TTC549 (cell line): ENCODE measurements around the gene CYP24A1.

Source experiments
- FAIRE-seq: peaks from 2 replicates; lab custom pipeline; 2012; peaks lifted over from hg19 to GRCh38; lab: Jason Lieb, UNC

CYP24A1 gene

DNA sequence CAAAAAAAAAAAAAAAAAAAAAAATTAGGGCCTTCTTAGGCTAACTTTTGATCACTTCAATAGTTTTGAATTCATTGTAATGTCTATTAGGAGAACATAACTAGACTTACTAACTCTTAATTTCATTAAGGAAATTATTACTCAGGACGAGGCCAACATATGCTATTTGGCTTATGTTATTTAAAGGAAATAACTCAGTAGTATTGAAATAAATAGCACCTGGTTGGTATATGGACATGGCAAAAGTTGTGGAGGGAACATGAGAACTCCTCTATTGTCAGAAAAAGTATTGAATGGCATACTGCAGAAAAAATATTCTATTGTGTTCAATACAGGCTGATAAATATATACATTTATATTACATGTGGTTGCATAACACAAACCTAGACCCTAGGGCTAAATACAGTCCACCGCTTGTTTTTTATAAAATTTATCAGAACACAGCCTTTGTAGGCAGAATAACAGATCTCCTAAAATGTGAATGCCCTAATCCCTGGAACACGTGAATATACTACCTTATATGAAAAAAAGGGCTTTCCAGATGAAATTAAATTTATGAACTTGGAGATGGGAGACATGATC, 18.0 kb downstream of the CYP24A1 start:
- no peak for FAIRE-seq

DNA sequence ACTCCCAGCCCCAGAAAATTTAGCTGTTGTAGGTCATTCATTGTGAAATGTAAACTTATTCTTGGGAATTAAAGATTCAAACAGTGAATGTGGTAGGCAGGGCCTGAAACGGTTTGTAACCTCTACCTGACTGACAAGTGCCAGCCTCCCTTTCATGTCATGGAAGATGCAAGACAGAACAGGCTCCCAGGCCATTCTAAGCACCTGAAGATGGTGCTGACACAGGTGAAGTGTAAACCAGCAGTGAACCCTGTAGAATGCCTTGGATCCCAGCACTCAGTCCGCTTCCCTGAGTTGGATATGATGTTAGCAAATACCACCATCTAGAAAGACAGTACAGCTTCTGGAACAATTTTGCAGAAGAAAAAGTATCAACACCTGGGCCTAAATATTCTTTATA, 19.3 kb downstream of the CYP24A1 start:
- no peak for FAIRE-seq

DNA sequence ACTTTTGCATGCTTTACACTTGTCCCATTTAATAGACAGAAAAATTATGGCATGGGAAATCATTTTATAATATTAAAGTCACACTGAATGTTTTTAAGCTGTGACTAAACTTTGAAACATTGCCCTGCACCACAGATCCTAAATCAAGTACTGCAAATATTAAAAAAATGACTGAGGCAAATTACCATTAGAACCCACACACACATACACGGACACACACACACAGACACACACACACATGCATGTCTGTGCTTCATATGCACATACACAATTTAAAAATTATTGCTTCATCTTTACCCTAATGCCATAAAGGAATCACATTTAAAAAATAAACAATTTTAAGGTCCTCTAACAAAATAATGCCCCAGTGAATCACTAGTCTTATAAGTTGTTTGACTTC, 19.9 kb downstream of the CYP24A1 start:
- FAIRE-seq = no peak

DNA sequence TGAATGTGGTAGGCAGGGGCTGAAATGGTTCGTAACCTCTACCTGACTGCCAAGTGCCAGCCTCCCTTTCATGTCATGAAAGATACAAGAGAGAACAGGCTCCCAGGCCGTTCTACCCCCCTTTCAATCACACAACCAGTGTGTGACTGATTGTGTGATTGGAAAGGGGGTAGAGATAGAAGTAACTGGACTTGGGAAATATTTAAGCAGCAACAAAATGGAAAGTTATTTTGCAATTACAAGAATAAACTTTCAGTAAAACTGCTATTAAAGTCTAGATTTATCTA, 20.8 kb downstream of the CYP24A1 start:
- no peak for FAIRE-seq

DNA sequence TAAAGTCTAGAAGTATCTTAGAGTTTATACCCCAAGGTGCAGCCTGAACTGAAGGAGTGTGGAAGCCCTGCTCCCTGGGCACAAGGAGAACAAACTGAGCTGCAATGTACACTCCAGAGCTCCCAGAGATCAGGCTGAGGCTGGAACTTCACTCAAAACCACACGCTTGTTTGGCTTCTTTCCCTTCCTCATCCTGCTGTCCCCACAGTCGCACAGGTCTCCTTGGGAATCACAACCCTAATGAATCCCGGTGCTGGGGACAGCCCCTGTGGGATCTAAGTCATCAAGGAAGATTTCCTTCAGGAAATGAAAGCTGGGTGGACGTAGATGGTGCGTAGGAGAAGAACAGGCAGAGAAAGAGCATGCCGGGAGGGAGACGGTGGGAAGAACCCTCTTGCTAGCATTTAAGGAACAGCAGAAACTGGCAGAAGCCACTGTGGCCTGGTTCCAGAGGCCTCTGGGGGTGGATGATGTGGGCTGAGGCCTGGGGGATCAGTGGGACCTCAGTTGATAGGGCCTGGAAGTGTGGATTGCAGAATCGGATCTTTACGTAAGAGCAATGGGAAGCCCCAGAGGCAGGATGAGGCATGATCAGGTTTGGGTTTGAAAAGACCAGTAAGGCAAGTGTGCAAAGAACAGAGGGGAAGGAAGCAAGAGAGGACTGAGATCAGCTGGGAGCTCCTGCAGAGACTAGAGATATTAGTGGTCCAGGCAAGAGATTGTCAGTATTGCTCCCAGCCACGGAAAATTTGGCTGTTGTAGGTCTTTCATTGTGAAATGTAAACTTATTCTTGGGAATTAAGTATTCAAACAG, 21.4 kb downstream of the CYP24A1 start:
- no peak for FAIRE-seq

DNA sequence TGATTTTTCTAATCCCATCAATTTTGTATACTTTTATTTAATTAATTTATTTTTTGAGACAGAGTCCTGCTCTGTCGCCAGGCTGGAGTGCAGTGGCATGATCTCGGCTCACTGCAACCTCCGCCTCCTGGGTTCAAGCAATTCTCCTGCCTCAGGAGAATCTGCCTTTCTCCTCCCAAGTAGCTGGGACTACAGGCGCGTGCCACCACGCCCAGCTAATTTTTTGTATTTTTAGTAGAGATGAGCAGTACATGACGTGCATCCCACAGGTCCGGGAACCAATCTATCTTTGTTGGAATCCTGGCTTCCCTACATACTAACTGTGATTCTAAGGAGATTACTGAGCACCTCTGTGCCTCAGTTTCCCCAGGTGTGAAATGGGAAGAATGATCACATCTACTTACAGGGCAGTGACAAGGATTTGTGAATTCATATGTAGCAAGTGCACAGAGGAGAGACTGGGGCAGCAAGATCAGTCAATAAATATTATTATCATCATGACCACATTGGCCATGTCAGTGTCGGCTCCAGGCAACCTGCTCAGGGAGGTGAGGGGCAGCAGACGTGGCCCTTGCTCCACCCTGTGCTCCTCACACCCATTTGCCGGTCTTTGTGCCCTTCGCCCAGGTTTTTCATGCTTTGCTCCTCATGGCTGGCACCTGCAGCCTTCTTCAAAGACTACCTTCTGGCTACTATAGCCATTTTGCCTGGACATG, 22.1 kb downstream of the CYP24A1 start:
- no peak for FAIRE-seq

DNA sequence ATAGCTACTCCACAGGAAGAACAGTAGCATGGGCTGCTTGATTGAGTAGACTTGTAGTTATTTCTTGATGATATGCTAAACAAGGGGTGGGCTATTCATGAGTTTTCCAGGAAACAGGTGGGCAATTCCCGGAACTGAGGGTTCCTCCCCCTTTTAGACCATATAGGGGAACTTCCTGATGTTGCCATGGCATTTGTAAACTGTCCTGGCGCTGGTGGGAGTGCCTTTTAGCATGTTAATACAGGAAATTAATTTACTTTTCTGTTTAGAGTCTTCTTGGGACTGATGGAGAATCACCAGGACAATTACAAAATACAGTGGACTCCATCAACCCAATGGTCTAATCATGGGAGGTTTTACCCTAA, 22.7 kb downstream of the CYP24A1 start:
- FAIRE-seq = no peak

DNA sequence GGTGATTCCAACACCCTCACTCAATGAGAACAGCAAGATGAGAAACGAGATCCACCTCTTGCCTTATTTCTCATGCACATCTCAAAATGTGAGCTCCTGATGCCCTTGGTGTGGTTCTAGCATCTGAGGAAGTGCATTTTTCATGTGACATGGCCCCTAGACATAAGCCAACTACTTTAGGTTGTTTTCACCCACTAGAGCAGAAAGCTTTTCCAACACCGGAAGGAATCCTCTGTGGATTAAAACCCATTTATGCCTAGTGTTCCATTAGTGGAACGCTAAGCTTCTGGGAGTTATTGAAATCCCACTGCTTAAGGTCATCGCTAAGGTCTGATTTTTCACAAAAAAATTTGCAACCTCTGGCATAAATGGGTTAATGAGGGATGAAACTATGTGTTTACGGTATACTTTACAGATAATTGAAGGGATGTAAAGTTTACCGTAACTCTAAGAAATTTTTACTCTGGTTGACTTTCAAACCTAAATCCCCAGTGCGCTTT, 24.0 kb downstream of the CYP24A1 start:
- FAIRE-seq = no peak

DNA sequence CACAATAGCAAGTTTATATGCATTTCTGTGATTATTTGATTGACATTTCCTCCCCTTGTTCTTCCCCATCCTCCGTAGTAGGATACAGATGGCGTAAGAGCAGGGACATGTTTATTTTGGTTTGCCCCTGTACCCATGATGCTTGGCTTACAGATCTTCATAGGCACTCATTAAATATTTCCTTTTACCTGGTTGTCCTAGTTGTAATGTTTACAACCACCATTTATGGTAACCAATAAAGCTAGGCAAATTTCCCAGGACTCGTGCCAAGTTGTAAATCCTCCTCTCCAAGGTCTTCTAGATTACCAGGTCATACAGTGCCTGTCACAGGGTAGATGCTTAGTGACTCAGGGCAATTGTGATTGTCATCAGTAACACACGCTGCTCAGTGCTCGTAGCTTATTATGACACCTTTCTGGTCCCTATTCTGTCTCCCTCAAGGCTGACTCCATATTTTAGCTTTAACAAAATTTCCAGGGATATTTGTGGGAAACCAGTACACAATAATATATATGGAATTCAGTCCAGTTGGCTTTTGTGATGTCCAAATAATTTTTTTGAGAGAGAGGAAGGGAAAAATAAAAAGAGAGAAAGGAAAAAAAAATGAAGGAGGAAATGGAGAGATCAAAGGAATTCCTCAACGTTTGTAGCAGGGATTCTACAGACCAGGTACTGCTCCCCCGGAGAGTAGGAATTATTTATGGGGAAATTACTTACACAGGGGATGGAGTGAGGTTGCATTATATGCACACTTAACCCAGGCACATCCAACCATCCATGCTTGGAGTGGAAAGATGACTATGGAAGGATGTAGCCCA, 24.6 kb downstream of the CYP24A1 start:
- no peak for FAIRE-seq

DNA sequence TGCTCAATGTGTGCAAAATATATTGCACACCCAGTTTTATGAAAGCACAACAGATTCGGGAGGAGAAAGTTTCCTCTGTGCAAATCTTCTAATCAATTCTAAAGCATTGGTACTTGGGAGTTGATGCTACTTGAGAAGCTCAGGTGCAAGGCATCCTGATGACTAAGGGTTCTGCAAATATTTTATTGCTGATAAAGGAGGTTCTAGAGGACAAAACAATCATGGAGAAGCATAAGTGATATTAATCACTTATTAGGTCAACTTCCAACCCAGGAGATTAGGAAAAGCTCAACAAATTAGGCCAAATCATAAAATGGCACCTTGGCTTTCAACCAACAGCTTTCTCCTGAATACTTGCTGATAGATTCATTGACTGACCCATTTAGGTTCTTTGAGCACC, 27.1 kb downstream of the CYP24A1 start:
- FAIRE-seq = no peak

DNA sequence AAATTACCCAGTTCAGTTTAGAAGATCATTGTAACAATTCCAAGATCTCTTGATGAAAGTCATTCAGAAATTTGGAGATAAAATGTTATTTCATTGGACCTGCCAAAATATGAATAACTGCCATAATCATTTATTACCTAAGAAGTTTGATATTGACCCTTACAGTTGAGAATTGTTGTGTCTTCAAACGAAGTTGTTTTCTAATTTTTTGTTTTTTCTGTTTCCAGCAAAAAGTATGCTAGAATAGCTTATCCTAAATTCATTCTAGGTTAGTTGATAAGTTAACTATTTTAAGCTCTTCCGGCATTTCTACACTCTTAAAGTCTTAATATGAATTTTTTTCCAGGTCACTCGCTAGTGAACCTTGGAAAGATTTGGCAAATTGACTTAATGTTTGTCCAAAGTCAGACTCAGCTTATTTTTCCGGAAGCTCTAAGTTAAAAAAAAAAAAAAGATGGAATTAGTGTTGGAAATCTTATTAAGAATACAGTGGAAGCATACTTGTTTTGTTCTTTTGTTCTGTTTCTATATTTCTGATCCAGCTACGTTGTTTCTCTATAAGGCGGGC, 28.9 kb downstream of the CYP24A1 start:
- no peak for FAIRE-seq

DNA sequence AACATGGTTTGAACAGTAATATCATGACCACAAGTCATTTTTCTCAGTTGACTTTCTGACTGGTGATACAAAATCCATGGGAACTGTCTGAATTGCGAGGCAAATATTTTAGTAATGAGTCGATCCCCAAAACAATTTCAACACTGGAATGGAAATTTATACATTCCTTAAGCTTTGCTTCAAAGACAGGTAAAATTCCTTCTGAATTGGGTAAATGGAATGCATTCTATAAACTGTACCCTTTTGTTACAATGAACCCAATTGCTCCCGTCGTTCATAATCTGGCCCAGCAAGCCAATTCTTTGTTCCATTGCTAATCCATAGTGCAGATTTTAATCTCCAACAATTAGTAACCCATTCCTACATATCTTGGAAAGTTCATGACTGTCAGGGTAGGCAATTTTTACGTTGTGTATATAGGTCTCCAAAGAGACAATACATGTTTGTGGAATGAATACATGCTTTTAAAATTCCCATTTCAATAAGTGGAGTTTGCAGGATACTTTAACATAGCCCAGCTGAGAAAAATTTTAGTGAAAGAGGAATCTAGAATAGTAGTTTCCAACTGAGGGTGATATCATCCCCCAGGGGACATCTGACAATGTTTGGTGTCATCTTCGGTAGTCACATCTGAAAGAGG, 32.7 kb downstream of the CYP24A1 start:
- FAIRE-seq = no peak

DNA sequence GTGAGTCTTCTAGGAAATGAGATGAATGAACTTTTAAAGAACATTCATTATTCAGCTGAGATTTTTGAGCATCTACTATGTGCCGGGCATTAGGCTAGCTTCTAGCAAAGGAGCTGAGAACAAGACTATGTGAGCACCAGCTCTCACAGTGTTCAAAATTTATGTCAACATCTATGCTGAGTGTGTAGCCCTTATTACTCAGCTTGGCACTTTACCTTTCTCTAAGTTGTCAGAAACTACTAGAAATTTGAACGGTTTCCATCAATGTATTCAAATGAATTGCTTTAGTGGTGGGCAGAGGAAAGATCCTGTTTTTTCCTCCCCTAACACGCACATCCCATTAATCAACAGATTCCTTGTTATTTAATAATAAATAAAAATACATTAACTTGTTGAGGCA, 33.3 kb downstream of the CYP24A1 start:
- FAIRE-seq = no peak

DNA sequence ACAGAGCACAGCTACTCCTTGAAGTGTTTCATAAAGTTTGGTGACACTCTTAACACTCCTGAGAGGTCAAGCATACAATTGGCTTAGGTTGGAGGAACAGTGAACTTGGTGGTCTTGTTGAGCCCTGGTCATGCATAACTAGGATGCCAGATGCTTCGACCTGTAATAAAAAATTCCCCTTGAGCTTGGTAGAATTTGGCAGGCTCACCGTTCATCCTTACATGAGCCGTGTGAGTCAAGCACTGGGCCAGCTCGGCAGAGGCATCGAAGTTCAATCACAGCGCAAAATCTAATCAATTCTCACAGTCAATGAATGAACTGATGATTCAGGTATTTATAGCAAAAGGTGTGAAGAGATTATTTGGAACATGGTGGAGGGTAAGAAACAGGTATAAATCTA, 33.7 kb downstream of the CYP24A1 start:
- FAIRE-seq = no peak

DNA sequence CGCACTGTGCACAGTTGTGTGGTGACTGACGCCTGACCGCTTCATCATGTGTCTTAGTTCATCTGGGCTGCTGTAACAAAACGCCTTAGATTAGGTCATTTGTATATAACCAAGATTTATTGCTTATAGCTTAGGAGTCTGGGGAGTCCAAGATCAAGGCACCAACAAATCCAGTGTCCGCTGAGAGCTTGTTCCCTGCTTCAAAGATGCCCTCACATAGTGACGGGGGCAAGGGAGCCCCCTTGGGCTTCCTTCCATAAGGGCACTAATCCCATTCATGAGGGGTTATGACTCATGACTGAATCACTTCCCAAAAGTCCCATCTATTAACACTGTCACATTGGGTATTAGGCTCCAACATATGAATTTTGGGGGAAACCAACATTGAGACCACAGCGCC, 34.6 kb downstream of the CYP24A1 start:
- FAIRE-seq = no peak

DNA sequence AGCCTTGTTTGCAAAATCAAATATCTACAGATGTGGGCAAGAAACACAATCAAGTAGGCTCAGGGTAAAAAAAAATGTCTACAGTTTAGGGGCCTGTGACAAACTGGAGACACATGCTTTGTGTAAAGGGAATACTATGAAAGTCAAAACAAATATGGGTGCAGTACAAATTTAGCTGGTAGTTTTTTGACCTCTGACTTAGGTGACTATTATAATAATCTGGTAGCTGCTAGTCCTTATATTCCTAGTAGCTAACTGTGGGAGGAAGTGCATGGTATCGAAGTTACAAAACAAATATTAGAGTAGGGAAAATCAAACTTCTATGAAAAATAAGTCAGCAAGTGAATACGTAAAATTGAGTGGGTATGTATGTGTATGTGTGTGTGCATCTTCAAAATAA, 35.4 kb downstream of the CYP24A1 start:
- FAIRE-seq = no peak

DNA sequence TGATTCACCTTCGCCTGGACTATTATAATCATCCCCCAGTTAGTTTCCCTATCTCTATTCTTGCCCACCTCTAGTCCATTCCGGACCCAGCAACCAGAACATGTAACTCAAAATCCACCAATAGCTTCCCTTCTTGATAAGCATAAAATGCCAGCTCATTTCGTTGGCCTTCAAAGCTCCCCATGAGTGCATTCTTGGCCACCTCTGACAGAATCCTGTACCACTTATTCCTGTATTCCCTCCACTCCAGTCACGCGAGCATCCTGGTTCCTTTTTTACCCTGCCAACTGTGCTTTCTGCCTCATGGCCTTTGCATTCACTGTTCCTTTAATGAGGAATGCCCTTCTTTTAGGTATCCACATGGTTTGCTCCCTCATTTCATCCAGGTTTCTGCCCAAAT, 36.7 kb downstream of the CYP24A1 start:
- FAIRE-seq = no peak

DNA sequence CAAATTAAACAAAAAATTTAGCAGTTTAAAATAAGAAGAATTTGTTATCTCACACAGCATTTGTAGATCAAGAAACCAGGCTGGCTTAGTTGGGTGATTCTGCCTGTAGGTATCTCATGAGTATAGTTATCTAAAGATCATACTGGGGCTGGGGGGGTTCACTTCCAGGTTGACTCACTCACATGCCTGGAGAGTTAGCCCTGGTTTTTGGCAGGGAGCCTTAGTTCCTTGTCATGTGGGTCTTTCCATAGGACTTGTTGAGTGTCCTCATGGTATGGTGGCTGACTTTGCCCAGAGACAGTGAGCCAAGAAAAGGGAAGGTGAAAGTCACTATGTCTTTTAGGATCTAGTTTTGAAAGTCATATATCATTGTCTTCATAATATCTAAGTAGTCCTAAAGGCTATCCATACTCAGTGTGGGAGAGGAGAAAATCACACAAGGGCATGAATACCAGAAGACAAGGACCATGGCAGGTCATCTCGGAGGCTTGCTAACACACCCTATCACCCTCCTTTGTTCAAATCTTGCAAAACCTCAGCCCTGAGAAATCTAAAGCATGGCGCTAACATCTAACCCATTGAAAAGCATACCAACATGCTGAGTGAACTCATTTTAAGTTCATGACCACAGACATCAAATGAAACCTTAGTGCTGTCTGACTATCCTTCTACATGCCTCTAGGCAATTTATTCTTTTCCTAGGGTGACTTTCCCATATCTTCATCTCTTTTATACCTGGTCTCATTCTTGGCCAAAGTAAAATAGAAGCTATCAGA, 39.2 kb downstream of the CYP24A1 start:
- no peak for FAIRE-seq

DNA sequence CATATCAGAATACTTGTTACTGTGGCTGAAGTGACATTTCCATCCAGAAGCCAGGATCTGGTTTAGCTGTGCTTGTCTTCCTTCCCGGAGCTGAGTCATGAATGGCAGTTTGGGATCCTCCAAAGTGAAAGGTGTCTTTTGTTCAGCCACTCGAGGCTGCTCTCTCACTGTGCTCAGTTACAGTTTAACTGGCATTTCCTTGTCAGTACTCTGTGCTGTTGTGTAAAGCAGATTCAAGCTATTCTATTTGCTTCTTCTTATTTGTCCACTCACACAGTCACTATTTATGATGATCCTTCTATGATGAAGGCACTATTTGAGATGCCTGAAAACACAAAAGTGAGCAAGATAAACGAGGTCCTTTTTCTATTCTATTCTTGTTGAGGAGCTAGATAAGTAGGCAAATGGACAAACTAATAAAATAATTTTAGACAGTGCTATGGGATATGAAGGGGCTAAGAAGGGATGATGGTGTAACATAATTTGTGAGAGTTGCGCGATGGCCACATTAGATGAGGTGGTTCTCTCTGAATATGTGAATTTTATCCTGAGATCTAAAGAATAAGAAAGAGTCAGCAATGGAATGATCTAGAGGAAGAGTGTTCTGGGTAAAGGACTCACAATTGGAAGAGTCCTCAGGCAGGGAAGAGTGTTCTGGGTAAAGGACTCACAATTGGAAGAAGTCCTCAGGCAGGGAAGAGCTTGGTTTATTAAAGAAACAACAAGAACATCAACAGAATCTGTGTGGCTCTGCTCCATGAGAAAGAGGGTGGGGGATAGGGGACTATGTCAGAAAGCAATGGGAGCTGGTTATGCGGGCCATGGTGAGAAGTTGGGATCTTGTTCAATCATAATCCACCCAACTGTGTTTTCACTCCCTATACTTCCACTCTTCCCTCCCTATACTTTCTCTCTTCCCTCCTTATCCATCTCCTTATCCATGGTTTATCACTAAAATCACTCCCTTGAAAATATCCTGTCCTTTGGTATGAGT, 40.1 kb downstream of the CYP24A1 start:
- no peak for FAIRE-seq
